SK-N-DZ (cell line): Measurements from ENCODE around the gene SNAI3. TPM values are rescaled to one million over a fixed set of nuclear protein-coding genes. Genes with fewer than 3 reads are reported as not detected.

Experiments used
- DNase-seq: peaks from one replicate; pipeline ENCODE4 v3.0.0-alpha.2; 2015; ENCODE audit warnings: low spot score
- polyA plus RNA-seq, 2 experiments: library from polyadenylated mRNA; depleted of rRNA; stranded (reverse); fragments of >200 nt; gene quantifications; 2 replicates each; pipeline ENCODE4 v1.2.3, GENCODE V29; 2014

Gene SNAI3
- 0.22 and 0.82 TPM in 2 replicates for polyA plus RNA-seq (2014; cell fraction: cytosol; rRNA removed)
- 0.16 and 0.21 TPM in 2 replicates for polyA plus RNA-seq (2014; cell fraction: nucleus; rRNA removed)

- peak; percentile 78 for DNase-seq
Observed at GRCh38 chr16:88686439-88687253, at the start of gene SNAI3. Gene SNAI3 (minus strand): TSS chr16:88686507. CDS start chr16:88686406, 101 bp downstream.

- DNase-seq: no peak
Observed at GRCh38 chr16:88736088-88736487, 49.8 kb upstream of the SNAI3 start.

- no peak for DNase-seq
Observed at GRCh38 chr16:88735616-88736015, 49.3 kb upstream of the SNAI3 start.

GRCh38 chr16:88735121-88735520, 48.8 kb upstream of the SNAI3 start:
- no peak for DNase-seq

GRCh38 chr16:88734361-88734728, 48.0 kb upstream of the SNAI3 start:
- DNase-seq: no peak

GRCh38 chr16:88733630-88734360, 47.5 kb upstream of the SNAI3 start:
- DNase-seq: no peak

GRCh38 chr16:88732961-88733294, 46.6 kb upstream of the SNAI3 start:
- DNase-seq: no peak

- no peak for DNase-seq
Observed at GRCh38 chr16:88732172-88732960, 46.1 kb upstream of the SNAI3 start.

- peak; percentile 69 for DNase-seq
Observed at GRCh38 chr16:88731699-88732098, 45.4 kb upstream of the SNAI3 start.

GRCh38 chr16:88730632-88731607, 44.6 kb upstream of the SNAI3 start:
- DNase-seq: peak; percentile 81

- peak; percentile 96 for DNase-seq
Observed at GRCh38 chr16:88727871-88728270, 41.6 kb upstream of the SNAI3 start.

- no peak for DNase-seq
Observed at GRCh38 chr16:88726981-88727380, 40.7 kb upstream of the SNAI3 start.

GRCh38 chr16:88726408-88726749, 40.1 kb upstream of the SNAI3 start:
- no peak for DNase-seq

GRCh38 chr16:88725609-88726407, 39.5 kb upstream of the SNAI3 start:
- no peak for DNase-seq

- DNase-seq: no peak
Observed at GRCh38 chr16:88724855-88725555, 38.7 kb upstream of the SNAI3 start.

- no peak for DNase-seq
Observed at GRCh38 chr16:88723911-88724310, 37.6 kb upstream of the SNAI3 start.

- DNase-seq: no peak
Observed at GRCh38 chr16:88723507-88723887, 37.2 kb upstream of the SNAI3 start.

- no peak for DNase-seq
Observed at GRCh38 chr16:88722784-88723506, 36.6 kb upstream of the SNAI3 start.
